Body of pancreas (tissue), 4 donors: Measurements from ENCODE around the gene HEXIM2. TPM values are rescaled to one million over a fixed set of nuclear protein-coding genes. Genes with fewer than 3 reads are reported as not detected.
A peak's percentile ranks its signal among the peaks of the same experiment; 100 is the strongest.

Experiments used
- ATAC-seq: fragments of 150-250 bp; one replicate; pipeline ENCODE4 v1.9.1; 2016
- DNase-seq, 4 donors: peaks; one replicate each; pipeline ENCODE4 v3.0.0-alpha.2; 2019
- H3K27ac ChIP-seq, 4 donors: fragments of 200-600 bp; sonication (generic); 1 replicate in 3 of 4; 2 replicates in 1 of 4; pipeline versions ENCODE4 v1.5.1 to v1.6.1; 2016 to 2019; ENCODE audit warnings: mild to moderate bottlenecking in 1 of 4, mixed read lengths in 1 of 4, moderate library complexity in 1 of 4
- H3K27me3 ChIP-seq, 2 donors: fragments of 200-600 bp; sonication (generic); one replicate each; pipeline ENCODE4 v1.6.0; 2016; ENCODE audit warnings: mild to moderate bottlenecking in 1 of 2
- H3K36me3 ChIP-seq, 2 donors: fragments of 200-600 bp; sonication (generic); replicated peaks in 1 of 2; 2 replicates each; pipeline ENCODE4 v1.5.1; 2016; ENCODE audit warnings: low read depth in 2 of 2; ENCODE audit not compliant: insufficient read depth in 1 of 2
- H3K4me1 ChIP-seq: fragments of 200-600 bp; sonication (generic); one replicate; pipeline ENCODE4 v1.6.0; 2016
- H3K4me3 ChIP-seq, 2 donors: fragments of 200-600 bp; sonication (generic); 1 replicate in 1 of 2; 2 replicates in 1 of 2; pipeline ENCODE4 v1.5.1; 2016 to 2019
- H3K9me3 ChIP-seq, 3 donors: fragments of 200-600 bp; sonication (generic); 1 replicate in 2 of 3; 2 replicates in 1 of 3; pipeline ENCODE4 v1.5.1; 2016
- POLR2A ChIP-seq, 3 donors: fragments of 450-650 bp; IDR thresholded peaks; one replicate each; pipeline ENCODE4 v1.6.1; 2016; ENCODE audit warnings: antibody characterized with exemption in 3 of 3, mild to moderate bottlenecking in 2 of 3
- WGBS, 2 donors: methylation state at CpG; one replicate each; pipeline ENCODE4 v1.1.5; 2017; 5-methylcytosine and 5-hydroxymethylcytosine counted together
- intact Hi-C: fragments of 100-400 bp; cut with DNase I; formaldehyde crosslinking; loops from one replicate; pipeline ENCODE4 v1.15.1; 2023
- total RNA-seq, 2 donors: library from RNA; depleted of rRNA; stranded (reverse); fragments of >200 nt; gene quantifications; one replicate each; pipeline ENCODE4 v1.1.0, GENCODE V29; 2016
- TF ChIP-seq, protein P1 (sequence below), 7 experiments: fragments of 450-650 bp in 4 of 7; fragments of 200-600 bp in 3 of 7; sonication (generic) in 3 of 7; IDR thresholded peaks; one replicate each; pipeline ENCODE4 v1.5.1; 2016 to 2019; ENCODE audit warnings: antibody characterized with exemption in 7 of 7

Gene HEXIM2
- total RNA-seq, 2 donors from 2014 or later: 5.9 to 10.1 TPM

DNA sequence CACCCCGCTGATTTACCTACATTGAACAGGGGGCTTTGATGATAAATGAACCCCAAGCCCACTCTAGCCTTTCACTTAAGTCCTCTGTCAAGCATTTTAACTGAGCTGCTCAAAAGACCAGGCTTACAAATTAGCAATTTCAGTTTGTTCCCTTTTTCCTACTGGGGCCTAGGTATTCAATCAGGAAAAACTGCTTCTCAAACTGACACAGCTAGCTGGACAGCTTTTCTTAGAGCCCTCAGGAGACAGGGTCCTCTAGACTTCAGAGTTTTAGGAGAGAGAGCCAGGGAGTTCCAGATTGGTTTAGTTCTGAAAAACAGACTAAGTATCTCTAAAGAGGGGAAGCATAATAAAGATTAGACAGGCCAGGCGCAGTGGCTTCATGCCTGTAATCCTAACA lies 6.2 kb upstream of the HEXIM2 start:
- no peak for DNase-seq
- H3K4me3 ChIP-seq: no peak overlapping the region
- H3K27ac ChIP-seq: peak overlapping the region in 1 of 4 donors; percentile 2
- no peak for TF ChIP-seq POLR2A (IDR thresholded peaks at IDR 0.05)
- TF ChIP-seq, protein P1, sequence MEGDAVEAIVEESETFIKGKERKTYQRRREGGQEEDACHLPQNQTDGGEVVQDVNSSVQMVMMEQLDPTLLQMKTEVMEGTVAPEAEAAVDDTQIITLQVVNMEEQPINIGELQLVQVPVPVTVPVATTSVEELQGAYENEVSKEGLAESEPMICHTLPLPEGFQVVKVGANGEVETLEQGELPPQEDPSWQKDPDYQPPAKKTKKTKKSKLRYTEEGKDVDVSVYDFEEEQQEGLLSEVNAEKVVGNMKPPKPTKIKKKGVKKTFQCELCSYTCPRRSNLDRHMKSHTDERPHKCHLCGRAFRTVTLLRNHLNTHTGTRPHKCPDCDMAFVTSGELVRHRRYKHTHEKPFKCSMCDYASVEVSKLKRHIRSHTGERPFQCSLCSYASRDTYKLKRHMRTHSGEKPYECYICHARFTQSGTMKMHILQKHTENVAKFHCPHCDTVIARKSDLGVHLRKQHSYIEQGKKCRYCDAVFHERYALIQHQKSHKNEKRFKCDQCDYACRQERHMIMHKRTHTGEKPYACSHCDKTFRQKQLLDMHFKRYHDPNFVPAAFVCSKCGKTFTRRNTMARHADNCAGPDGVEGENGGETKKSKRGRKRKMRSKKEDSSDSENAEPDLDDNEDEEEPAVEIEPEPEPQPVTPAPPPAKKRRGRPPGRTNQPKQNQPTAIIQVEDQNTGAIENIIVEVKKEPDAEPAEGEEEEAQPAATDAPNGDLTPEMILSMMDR (IDR thresholded peaks at IDR 0.05): no peak
- no peaks in the 10 kb centered on the region for H3K9me3 ChIP-seq
- no peaks in the 10 kb centered on the region for H3K36me3 ChIP-seq
- ATAC-seq: no peak
- intact Hi-C loops: no loop called here
- no peaks in the 10 kb centered on the region for H3K27me3 ChIP-seq
- WGBS, 2 donors: 95% methylated on average over 1 to 2 of the region's 2 CpGs
- peaks cover 68% of the 10 kb centered on the region for H3K4me1 ChIP-seq

DNA sequence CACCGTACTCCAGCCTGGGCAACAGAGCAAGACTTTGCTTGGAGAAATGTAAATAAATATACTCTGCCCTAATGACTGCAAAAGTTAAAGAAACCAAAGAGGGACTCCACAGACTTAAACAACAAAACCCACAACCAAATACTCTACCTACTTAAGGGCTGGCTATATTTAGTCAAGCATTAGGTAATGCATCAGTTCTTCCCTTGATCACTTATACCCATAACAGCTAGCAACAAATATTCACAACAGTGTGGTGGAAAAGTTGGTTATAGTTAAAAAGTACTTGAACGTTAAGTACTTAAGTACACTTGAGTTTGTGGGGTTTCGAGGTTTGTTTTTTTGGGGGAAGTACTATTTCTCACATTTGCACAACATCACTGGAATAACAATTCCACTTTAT lies 5.4 kb upstream of the HEXIM2 start:
- Histone ChIP-seq H3K9me3 (no peaks in the 10 kb centered on the region), H3K4me3 (no peak overlapping the region), H3K36me3 (no peaks in the 10 kb centered on the region), H3K4me1 (peaks cover 61% of the 10 kb centered on the region), H3K27ac (no peak overlapping the region), H3K27me3 (no peaks in the 10 kb centered on the region)
- intact Hi-C loops: no loop called here
- 88 to 97% methylated on average over 3 of the region's 3 CpGs for WGBS, 2 donors
- DNase-seq (no peak), ATAC-seq (no peak)
- TF ChIP-seq, protein P1 (IDR thresholded peaks at IDR 0.05): no peak
- no peak for TF ChIP-seq POLR2A (IDR thresholded peaks at IDR 0.05)

DNA sequence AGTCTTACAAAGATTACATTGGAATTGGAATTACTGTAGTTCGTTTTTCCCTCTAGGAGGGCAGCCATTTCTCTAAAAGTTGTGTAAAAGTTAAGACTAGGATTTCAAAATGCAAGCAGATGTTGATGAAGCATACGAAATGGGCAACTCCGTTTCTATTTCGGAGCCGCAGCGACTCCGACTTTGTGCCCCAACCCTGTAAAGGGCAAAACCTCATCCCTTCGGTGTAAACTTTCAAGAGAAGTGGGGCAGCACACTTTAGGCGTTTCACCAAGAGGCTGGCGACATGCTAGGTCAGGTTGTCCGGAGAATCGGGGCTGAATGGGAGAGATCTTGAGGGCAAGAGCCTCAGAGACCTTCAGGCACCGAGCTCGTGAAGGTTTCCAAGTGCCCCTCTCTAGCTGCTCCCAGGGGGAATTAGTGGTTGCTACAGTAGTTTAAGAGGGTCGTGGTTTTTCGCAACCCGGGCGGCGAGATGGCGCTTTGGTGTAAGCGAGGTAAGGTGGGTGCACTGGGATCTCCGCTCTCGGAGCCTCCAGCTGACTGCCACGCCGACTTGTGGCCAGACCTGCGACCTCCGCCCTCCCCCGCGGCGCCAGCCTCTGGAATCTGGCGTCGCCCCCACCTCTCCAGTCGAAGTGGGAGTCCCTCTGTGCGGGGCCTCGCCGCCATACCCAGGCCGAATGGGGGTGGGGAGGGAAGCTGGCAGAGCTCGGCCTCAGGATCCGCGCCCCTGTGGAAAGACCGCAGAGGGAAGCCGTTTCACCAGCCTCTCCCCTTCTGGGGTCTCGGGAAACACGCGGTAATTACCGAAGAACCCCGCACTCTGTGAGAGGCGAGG lies 1.0 kb upstream of the HEXIM2 start:
- Histone ChIP-seq H3K4me1 (peaks cover 48% of the 10 kb centered on the region), H3K27ac (peak overlapping the region; percentile 98 to 100 (median 100)), H3K36me3 (no peaks in the 10 kb centered on the region), H3K9me3 (no peaks in the 10 kb centered on the region), H3K4me3 (peak overlapping the region; percentile 26 to 64), H3K27me3 (no peaks in the 10 kb centered on the region)
- TF ChIP-seq, protein P1 (IDR thresholded peaks at IDR 0.05): peak in 4 of 7 experiments; percentile 34 to 42 (median 37)
- no peak for TF ChIP-seq POLR2A (IDR thresholded peaks at IDR 0.05)
- ATAC-seq (peak; percentile 37), DNase-seq (peak; percentile 74 to 82 (median 78))
- intact Hi-C loops: no loop called here
- 0% methylated on average over 8 to 48 of the region's 48 CpGs for WGBS, 2 donors

DNA sequence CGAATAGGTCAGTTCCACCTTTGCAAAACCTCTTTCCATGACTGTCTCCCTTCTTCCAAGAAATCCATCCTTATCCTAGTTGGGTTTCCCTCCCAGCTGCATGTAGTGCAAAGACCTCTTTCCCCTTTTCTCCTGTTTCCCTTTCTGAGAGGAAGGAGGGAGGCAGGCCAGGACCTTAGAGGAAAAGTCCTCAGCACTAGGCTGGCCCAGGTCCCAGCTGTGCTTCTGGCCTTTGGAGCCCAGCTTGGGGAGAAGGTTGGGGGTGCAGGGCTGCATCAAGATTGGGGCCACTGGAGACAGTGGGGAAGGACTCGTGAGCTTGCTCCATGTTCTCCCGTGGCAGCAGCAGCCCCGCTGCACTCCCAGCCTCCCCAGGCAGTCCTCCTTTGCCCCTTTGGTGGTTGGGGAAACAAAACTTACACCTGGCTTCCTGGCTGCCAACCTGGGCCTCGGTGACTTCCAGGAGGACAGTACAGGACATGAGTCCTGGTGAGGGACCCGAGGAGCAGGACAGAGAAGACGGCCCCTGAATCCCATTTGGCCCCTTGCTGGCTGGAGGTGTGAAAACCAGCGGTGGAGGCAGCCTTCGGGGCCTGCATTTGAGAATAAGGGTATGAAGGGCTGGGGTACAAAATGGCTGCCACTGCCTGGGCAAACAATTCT lies 481 bp downstream of the HEXIM2 start:
- Histone ChIP-seq H3K27me3 (no peaks in the 10 kb centered on the region), H3K27ac (peak overlapping the region in 3 of 4 donors; percentile 38 to 78 (median 63)), H3K9me3 (no peaks in the 10 kb centered on the region), H3K36me3 (no peaks in the 10 kb centered on the region), H3K4me3 (no peak overlapping the region), H3K4me1 (peaks cover 43% of the 10 kb centered on the region)
- peak in 3 of 4 donors; percentile 25 to 37 (median 27) for DNase-seq
- TF ChIP-seq, protein P1 (IDR thresholded peaks at IDR 0.05): no peak
- no peak for TF ChIP-seq POLR2A (IDR thresholded peaks at IDR 0.05)
- intact Hi-C loops: no loop called here
- 32 to 45% methylated on average over 7 to 9 of the region's 9 CpGs for WGBS, 2 donors
- no peak for ATAC-seq
